ENCODE measurements around the gene SLC35E2B.
"Not testable (repeated sequence)": the region's sequence is repeated elsewhere in the genome, so short reads cannot be mapped to it uniquely, and the experiment has no call there.

GRCh38 chr1:1662392-1662791 lies 30.2 kb downstream of the SLC35E2B start:
- TF ChIP-seq CREB5 (CRISPR knock-in tag; IDR thresholded peaks at IDR 0.05; ENCODE audit: low read depth); PATZ1 (CRISPR knock-in tag; IDR thresholded peaks at IDR 0.05; ENCODE audit: borderline replicate concordance); CSRNP3 (CRISPR knock-in tag; IDR thresholded peaks at IDR 0.05); ZNF70 (CRISPR knock-in tag; IDR thresholded peaks at IDR 0.05); TCF4 (CRISPR knock-in tag; IDR thresholded peaks at IDR 0.05; ENCODE audit: borderline replicate concordance); RARB (CRISPR knock-in tag; IDR thresholded peaks at IDR 0.05); ARNTL (CRISPR knock-in tag; IDR thresholded peaks at IDR 0.05; ENCODE audit: borderline replicate concordance, low read depth); GLIS3 (CRISPR knock-in tag; IDR thresholded peaks at IDR 0.05); BACH2 (CRISPR knock-in tag; IDR thresholded peaks at IDR 0.05; ENCODE audit: borderline replicate concordance): not testable (repeated sequence)

All from SK-N-SH treated with all-trans-retinoic acid at 6 μM for 48 hours (cell line).